A673 (cell line): ENCODE measurements around the gene SGSM1.

Source experiments
- CTCF ChIP-seq: fragments of 300-800, 200-600 bp; sonication (generic); conservative IDR thresholded peaks from 2 replicates; pipeline ENCODE4 v1.5.1; 2017; ENCODE audit warnings: low read depth, mild to moderate bottlenecking, antibody characterized with exemption, low read length, moderate library complexity, mixed read lengths
- EZH2 ChIP-seq: fragments of 200-600 bp; sonication (generic); IDR thresholded peaks from 2 replicates; pipeline ENCODE4 v1.6.1; 2017; ENCODE audit warnings: borderline replicate concordance, low read depth, mild to moderate bottlenecking, mixed read lengths, antibody characterized with exemption, low read length; ENCODE audit not compliant: poor library complexity, severe bottlenecking

- TF ChIP-seq EZH2 = no peak
- no peak for TF ChIP-seq CTCF
Observed at GRCh38 chr22:24925586-24926427, 119.8 kb downstream of the SGSM1 start.
